MM.1S (cell line): ENCODE data around the gene RTCA.

ENCODE experiments used
- CTCF ChIP-seq: fragments of 300-600 bp; sonication (generic); IDR thresholded peaks from 2 replicates; pipeline ENCODE4 v1.5.1; 2016; ENCODE audit warnings: antibody characterized with exemption, low read length, mixed read lengths
- EZH2 ChIP-seq: fragments of 300-600 bp; sonication (generic); optimal IDR thresholded peaks from 2 replicates; pipeline ENCODE3; 2017; ENCODE audit warnings: low read depth, mild to moderate bottlenecking, antibody characterized with exemption, low read length, mixed read lengths
- EZH2phosphoT487 ChIP-seq: fragments of 300-600 bp; sonication (generic); IDR thresholded peaks from 2 replicates; pipeline ENCODE4 v1.6.1; 2018; ENCODE audit warnings: antibody characterized with exemption, low read length

DNA sequence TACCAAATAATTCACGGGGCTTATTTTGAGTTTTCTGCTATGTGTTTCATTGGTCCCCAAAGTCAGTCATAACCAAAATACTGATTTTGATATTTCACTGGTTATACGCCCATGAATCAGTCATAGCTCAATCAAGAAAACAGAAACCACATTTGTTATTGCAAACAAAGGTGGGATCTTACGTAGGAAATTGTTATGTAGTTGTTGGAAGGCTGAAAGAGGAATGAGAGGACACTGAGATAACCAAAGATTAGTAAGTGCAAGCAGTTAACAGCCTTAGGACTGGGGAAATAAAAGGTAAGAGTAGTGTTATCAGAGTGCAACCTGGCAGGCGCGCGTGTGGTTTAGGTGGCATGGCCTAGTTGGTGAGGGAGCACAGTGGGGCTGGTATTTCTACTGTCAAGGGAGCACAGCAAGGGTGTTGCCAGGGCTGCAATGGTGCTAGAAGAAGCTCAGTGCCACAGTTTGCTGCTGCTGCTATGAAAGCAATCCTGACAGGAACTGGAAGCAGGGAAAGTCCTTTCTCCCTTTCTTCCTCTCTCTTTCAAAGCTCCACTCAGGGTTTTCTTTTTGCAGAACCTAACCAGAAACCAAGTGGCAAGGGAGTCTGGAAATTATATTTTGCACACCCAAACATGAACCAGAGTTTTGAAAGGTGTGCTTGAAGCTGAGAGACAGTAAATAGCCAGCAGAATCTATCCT is 33.7 kb downstream of the RTCA start:
- TF ChIP-seq CTCF (no peak), EZH2 (no peak), EZH2phosphoT487 (no peak)
